B cell (primary cell): ENCODE results near the gene HRK. TPM values are rescaled to one million over a fixed set of nuclear protein-coding genes. Genes with fewer than 3 reads are reported as not detected.

ENCODE experiments used
- ATAC-seq: fragments of 200-7000 bp; cut with Tn5 transposase; one replicate; pipeline ENCODE4 v1.10.0; 2021; ENCODE audit warnings: low read depth, mild to moderate bottlenecking, moderate number of reproducible peaks, moderate library complexity
- CTCF ChIA-PET: fragments of 350-600 bp; sonication (Branson Sonifier 250); formaldehyde crosslinking; loops from one replicate; lab custom pipeline; 2021; ENCODE audit warnings: antibody characterized with exemption, inconsistent platforms; lab: Charles Lee
- POLR2A ChIA-PET: fragments of 350-600 bp; sonication (Branson Sonifier 250); formaldehyde crosslinking; loops from one replicate; lab custom pipeline; 2021; ENCODE audit warnings: antibody characterized with exemption; lab: Charles Lee
- DNase-seq: peaks from one replicate; pipeline ENCODE4 v3.0.0; 2013
- H2AFZ ChIP-seq: 2 replicates; pipeline ENCODE4 v1.6.1; 2012; ENCODE audit warnings: mild to moderate bottlenecking, low read depth, low read length; ENCODE audit not compliant: insufficient read depth, poor library complexity, severe bottlenecking
- H3K27ac ChIP-seq, 2 donors: 1 replicate in 1 of 2; 2 replicates in 1 of 2; pipeline ENCODE4 v1.5.1; 2012 to 2013; ENCODE audit warnings: low read length in 2 of 2, mild to moderate bottlenecking in 2 of 2, moderate library complexity in 1 of 2
- H3K27me3 ChIP-seq, 4 experiments: fragments of 200-600 bp in 1 of 4; sonication (generic) in 1 of 4; replicated peaks in 1 of 4; 1 replicate in 2 of 4; 2 replicates in 2 of 4; pipeline versions ENCODE4 v1.6.1 to v1.7.0; 2013 to 2016; ENCODE audit warnings: low read length in 3 of 4, mild to moderate bottlenecking in 2 of 4, mixed read lengths in 1 of 4, moderate library complexity in 1 of 4; ENCODE audit not compliant: insufficient read depth in 4 of 4, control insufficient read depth in 3 of 4; ENCODE audit errors: control extremely low read depth in 1 of 4
- H3K36me3 ChIP-seq, 2 experiments: replicated peaks in 1 of 2; 1 replicate in 1 of 2; 2 replicates in 1 of 2; pipeline versions ENCODE4 v1.6.1 to v1.7.1; 2013; ENCODE audit warnings: low read length in 1 of 2; ENCODE audit not compliant: insufficient read depth in 2 of 2, control insufficient read depth in 1 of 2; ENCODE audit errors: control extremely low read depth in 1 of 2, extremely low read depth in 1 of 2
- H3K4me1 ChIP-seq, 2 donors: fragments of 200-600 bp in 1 of 2; sonication (generic) in 1 of 2; 1 replicate in 1 of 2; 2 replicates in 1 of 2; pipeline versions ENCODE4 v1.5.1 to v1.6.1; 2013 to 2017; ENCODE audit warnings: low read length in 2 of 2; ENCODE audit not compliant: control insufficient read depth in 2 of 2, insufficient read depth in 2 of 2
- H3K4me2 ChIP-seq: replicated peaks from 2 replicates; pipeline ENCODE3; 2012; ENCODE audit warnings: mild to moderate bottlenecking, low read depth, low read length; ENCODE audit not compliant: poor library complexity, severe bottlenecking
- H3K4me3 ChIP-seq, 5 experiments: fragments of 200-600 bp in 1 of 5; sonication (generic) in 1 of 5; 1 replicate in 3 of 5; 2 replicates in 2 of 5; pipeline versions ENCODE4 v1.5.1 to v1.7.0; 2011 to 2016; ENCODE audit warnings: low read length in 4 of 5, mild to moderate bottlenecking in 4 of 5, low read depth in 2 of 5, control low read depth in 1 of 5, moderate library complexity in 1 of 5; ENCODE audit not compliant: insufficient read depth in 1 of 5; ENCODE audit errors: control extremely low read depth in 1 of 5, extremely low read depth in 1 of 5
- H3K79me2 ChIP-seq: fragments of 200-600 bp; sonication (generic); one replicate; pipeline ENCODE4 v1.6.0; 2016; ENCODE audit warnings: low read length; ENCODE audit not compliant: control insufficient read depth, insufficient read depth
- H3K9ac ChIP-seq: fragments of 200-600 bp; sonication (generic); 2 replicates; pipeline ENCODE4 v1.6.1; 2017; ENCODE audit warnings: mild to moderate bottlenecking, low read length, moderate library complexity
- H3K9me3 ChIP-seq, 3 donors: one replicate each; pipeline versions ENCODE4 v1.6.1 to v1.7.1; 2013; ENCODE audit warnings: low read length in 2 of 3; ENCODE audit not compliant: control insufficient read depth in 2 of 3, insufficient read depth in 1 of 3; ENCODE audit errors: control extremely low read depth in 1 of 3
- H4K20me1 ChIP-seq: 2 replicates; pipeline ENCODE4 v1.6.0; 2012; ENCODE audit warnings: mild to moderate bottlenecking, low read length; ENCODE audit not compliant: insufficient read depth, control insufficient read depth, poor library complexity, severe bottlenecking
- H3K27ac Mint-ChIP-seq: one replicate; pipeline ENCODE4 v1.8.0; 2021; ENCODE audit warnings: mixed read lengths
- H3K27me3 Mint-ChIP-seq: one replicate; pipeline ENCODE4 v1.8.0; 2021; ENCODE audit warnings: mixed read lengths
- H3K4me1 Mint-ChIP-seq: one replicate; pipeline ENCODE4 v1.8.0; 2021; ENCODE audit warnings: mixed read lengths
- H3K4me3 Mint-ChIP-seq: one replicate; pipeline ENCODE4 v1.8.0; 2021; ENCODE audit warnings: mixed read lengths
- H3K9me3 Mint-ChIP-seq: one replicate; pipeline ENCODE4 v1.8.0; 2022; ENCODE audit warnings: mixed read lengths; ENCODE audit not compliant: insufficient read depth
- EZH2 ChIP-seq: IDR thresholded peaks from 2 replicates; pipeline ENCODE4 v1.6.1; 2012; ENCODE audit warnings: borderline replicate concordance, low read depth, mild to moderate bottlenecking, moderate library complexity, low read length; ENCODE audit not compliant: insufficient read depth, poor library complexity, severe bottlenecking
- WGBS: methylation state at CpG from one replicate; pipeline ENCODE4 v1.1.5; 2013; ENCODE audit warnings: missing lambda C conversion rate; ENCODE audit not compliant: insufficient coverage; 5-methylcytosine and 5-hydroxymethylcytosine counted together
- intact Hi-C: fragments of 100-400 bp; cut with micrococcal nuclease; formaldehyde crosslinking; loops from one replicate; pipeline ENCODE4 v1.10.0; 2022
- polyA plus RNA-seq: library from polyadenylated mRNA; depleted of rRNA; stranded (reverse); fragments of >200 nt; gene quantifications from 2 replicates; pipeline ENCODE4 v1.2.3, GENCODE V29; 2012
- total RNA-seq, 2 donors: library from RNA; stranded (reverse); fragments of 120-200 nt in 1 of 2; gene quantifications; 1 replicate in 1 of 2; 2 replicates in 1 of 2; pipeline versions ENCODE4 v1.2.3 to v1.2.4, GENCODE V29; 2013 to 2022
- TF ChIP-seq, protein P1 (sequence below): fragments of 200-600 bp; IDR thresholded peaks from one replicate; pipeline ENCODE4 v1.8.0; 2022; ENCODE audit warnings: antibody characterized with exemption, mild to moderate bottlenecking

Gene HRK
- total and polyA plus RNA-seq, 2 donors (not counting 1 experiment from before 2014, with no cell fraction given): 1.8 to 45.1 TPM

DNA sequence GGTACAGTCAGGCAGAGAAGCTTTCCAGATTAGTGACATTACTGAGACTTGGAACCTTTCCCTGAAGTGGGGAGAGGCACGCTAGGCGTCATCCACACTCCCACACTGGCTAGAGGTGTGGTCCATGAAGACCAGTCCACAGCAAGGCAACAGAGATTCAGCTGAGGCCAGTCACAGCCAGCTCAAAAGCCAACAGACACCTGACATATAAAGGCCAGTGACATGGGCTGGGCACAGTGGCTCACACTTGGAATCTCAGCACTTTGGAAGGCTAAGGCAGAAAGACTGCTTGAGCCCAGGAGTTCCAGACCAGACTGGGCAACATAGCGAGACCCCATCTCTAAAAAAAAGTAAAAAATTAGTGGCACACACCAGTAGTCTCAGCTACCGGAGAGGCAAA lies 10.9 kb downstream of the HRK start:
- Histone ChIP-seq H3K9ac (no peak overlapping the region), H3K27ac (no peak overlapping the region), H3K27me3 (peaks cover 0 to 4% (median 0%) of the 10 kb centered on the region in 4 experiments), H3K36me3 (no peaks in the 10 kb centered on the region), H3K4me2 (no peak overlapping the region), H4K20me1 (no peaks in the 10 kb centered on the region), H3K79me2 (peaks cover 5% of the 10 kb centered on the region), H3K9me3 (peaks cover 0 to 5% (median 0%) of the 10 kb centered on the region in 3 donors), H3K4me3 (no peak overlapping the region), H2AFZ (no peak overlapping the region), H3K4me1 (no peaks in the 10 kb centered on the region)
- no peak for DNase-seq
- WGBS: 83% methylated on average over 3 of the region's 4 CpGs
- H3K27ac Mint-ChIP-seq: peak overlapping the region; percentile 15
- peaks cover 4% of the 10 kb centered on the region for H3K4me1 Mint-ChIP-seq
- intact Hi-C loops: no loop called here
- no peak for ATAC-seq
- no peak overlapping the region for H3K4me3 Mint-ChIP-seq
- no peaks in the 10 kb centered on the region for H3K27me3 Mint-ChIP-seq
- TF ChIP-seq EZH2: no peak
- TF ChIP-seq, protein P1, sequence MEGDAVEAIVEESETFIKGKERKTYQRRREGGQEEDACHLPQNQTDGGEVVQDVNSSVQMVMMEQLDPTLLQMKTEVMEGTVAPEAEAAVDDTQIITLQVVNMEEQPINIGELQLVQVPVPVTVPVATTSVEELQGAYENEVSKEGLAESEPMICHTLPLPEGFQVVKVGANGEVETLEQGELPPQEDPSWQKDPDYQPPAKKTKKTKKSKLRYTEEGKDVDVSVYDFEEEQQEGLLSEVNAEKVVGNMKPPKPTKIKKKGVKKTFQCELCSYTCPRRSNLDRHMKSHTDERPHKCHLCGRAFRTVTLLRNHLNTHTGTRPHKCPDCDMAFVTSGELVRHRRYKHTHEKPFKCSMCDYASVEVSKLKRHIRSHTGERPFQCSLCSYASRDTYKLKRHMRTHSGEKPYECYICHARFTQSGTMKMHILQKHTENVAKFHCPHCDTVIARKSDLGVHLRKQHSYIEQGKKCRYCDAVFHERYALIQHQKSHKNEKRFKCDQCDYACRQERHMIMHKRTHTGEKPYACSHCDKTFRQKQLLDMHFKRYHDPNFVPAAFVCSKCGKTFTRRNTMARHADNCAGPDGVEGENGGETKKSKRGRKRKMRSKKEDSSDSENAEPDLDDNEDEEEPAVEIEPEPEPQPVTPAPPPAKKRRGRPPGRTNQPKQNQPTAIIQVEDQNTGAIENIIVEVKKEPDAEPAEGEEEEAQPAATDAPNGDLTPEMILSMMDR: no peak
- ChIA-PET CTCF (interaction anchor here (1.0 to 1.4 kb wide), 2 partner anchors 9 to 12 kb away, joined by 3 to 4 read pairs; no protein-coding TSS in a partner anchor), POLR2A (no interaction called here)
- no peaks in the 10 kb centered on the region for H3K9me3 Mint-ChIP-seq

DNA sequence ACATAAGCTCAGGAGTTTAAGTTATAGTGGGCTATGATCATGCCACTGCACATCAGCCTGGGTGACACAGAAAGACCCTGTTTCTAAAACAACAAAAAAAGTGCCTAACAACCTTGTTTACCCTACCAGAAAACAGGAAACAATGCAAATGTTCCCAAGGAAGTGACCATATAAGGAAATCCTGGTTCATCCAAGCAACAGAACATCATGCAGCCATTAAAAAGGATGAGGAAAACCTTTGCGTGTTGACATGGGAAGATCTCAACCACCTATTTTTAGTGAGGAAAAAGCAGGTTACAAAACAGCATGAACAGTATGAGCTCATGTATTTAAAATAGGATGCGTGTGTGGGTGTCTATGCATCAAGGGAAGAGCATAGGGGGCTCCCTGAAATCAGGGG lies 13.7 kb downstream of the HRK start:
- CTCF ChIA-PET: interaction anchor here (2.1 kb wide), 1 partner anchor 164 kb away, joined by 5 read pairs; no protein-coding TSS in a partner anchor
- H3K27me3 Mint-ChIP-seq: no peaks in the 10 kb centered on the region

More for the DNA sequence above, 13.7 kb downstream of the HRK start:
- ATAC-seq (no peak), DNase-seq (no peak)
- H2AFZ ChIP-seq: no peak overlapping the region
- no peaks in the 10 kb centered on the region for H3K36me3 ChIP-seq
- Mint-ChIP-seq H3K27ac (no peak overlapping the region), H3K4me3 (no peak overlapping the region), H3K9me3 (no peaks in the 10 kb centered on the region), H3K4me1 (peaks cover 10% of the 10 kb centered on the region)
- H3K9me3 ChIP-seq: peaks cover 0 to 1% (median 0%) of the 10 kb centered on the region in 3 donors
- no peak overlapping the region for H3K27ac ChIP-seq
- intact Hi-C loops: no loop called here
- no peak overlapping the region for H3K9ac ChIP-seq
- no peak overlapping the region for H3K4me3 ChIP-seq
- WGBS: 93% methylated on average over 2 of the region's 2 CpGs
- H3K79me2 ChIP-seq: no peaks in the 10 kb centered on the region
- no peak for TF ChIP-seq EZH2
- TF ChIP-seq, protein P1: no peak
- no peak overlapping the region for H3K4me2 ChIP-seq
- no peaks in the 10 kb centered on the region for H3K27me3 ChIP-seq
- no peaks in the 10 kb centered on the region for H4K20me1 ChIP-seq
- H3K4me1 ChIP-seq: no peaks in the 10 kb centered on the region
- POLR2A ChIA-PET: interaction anchor here (0.7 kb wide), 1 partner anchor 145 kb away, joined by 7 read pairs; no protein-coding TSS in a partner anchor
